Ovary (tissue), 3 donors: ENCODE data around the gene OR2T2.
"Not testable (repeated sequence)": the region's sequence is repeated elsewhere in the genome, so short reads cannot be mapped to it uniquely, and the experiment has no call there.

Experiments
- EP300 ChIP-seq: sonication (generic); formaldehyde crosslinking; IDR thresholded peaks from one replicate; pipeline ENCODE4 v1.6.1; 2017; ENCODE audit warnings: antibody characterized with exemption
- TF ChIP-seq, protein P1 (sequence below), 3 donors: fragments of 450-650 bp in 2 of 3; fragments of 200-600 bp in 1 of 3; IDR thresholded peaks; one replicate each; pipeline versions ENCODE4 v1.5.1 to v1.8.0; 2016 to 2022; ENCODE audit warnings: antibody characterized with exemption in 3 of 3, mild to moderate bottlenecking in 1 of 3
- donor health status: DM: no; HTN: no; CAD: no.

DNA sequence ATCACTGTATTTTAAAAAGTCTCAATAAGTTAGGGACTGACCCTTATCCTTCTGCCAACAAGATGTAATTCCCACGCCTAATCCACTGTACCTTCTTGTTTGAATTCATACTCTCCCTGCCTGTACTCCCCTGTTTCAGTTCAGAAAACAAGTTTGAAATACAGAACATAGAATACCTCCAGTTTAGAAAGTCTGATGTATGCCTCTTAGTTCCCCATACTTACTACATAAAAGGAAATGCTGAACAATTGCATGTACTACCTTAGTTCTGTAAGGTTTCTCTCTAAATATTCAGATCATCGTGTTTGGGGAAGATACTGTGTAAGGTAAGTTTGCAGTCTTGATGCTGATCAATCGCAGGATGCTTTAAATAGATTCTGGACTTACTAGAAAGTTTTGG is 9.1 kb upstream of the OR2T2 start:
- TF ChIP-seq, protein P1, sequence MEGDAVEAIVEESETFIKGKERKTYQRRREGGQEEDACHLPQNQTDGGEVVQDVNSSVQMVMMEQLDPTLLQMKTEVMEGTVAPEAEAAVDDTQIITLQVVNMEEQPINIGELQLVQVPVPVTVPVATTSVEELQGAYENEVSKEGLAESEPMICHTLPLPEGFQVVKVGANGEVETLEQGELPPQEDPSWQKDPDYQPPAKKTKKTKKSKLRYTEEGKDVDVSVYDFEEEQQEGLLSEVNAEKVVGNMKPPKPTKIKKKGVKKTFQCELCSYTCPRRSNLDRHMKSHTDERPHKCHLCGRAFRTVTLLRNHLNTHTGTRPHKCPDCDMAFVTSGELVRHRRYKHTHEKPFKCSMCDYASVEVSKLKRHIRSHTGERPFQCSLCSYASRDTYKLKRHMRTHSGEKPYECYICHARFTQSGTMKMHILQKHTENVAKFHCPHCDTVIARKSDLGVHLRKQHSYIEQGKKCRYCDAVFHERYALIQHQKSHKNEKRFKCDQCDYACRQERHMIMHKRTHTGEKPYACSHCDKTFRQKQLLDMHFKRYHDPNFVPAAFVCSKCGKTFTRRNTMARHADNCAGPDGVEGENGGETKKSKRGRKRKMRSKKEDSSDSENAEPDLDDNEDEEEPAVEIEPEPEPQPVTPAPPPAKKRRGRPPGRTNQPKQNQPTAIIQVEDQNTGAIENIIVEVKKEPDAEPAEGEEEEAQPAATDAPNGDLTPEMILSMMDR (IDR thresholded peaks at IDR 0.05): not testable (repeated sequence)
- TF ChIP-seq EP300: not testable (repeated sequence)
